GM18499 (cell line): ENCODE results near the gene SLAMF7.
"Not testable (repeated sequence)": the region's sequence is repeated elsewhere in the genome, so short reads cannot be mapped to it uniquely, and the experiment has no call there.

Source experiments
- ATAC-seq: cut with Tn5 transposase; IDR thresholded peaks from one replicate; pipeline ENCODE4 v1.9.1; 2021; ENCODE audit warnings: moderate number of reproducible peaks; ENCODE audit not compliant: insufficient read depth, unreplicated experiment

Gene SLAMF7

GRCh38 chr1:160739098-160739511, at the start of gene SLAMF7:
SLAMF7 (plus strand) TSS chr1:160739247; CDS start chr1:160739302, 55 bp downstream.
- no peak for ATAC-seq

GRCh38 chr1:160692390-160692789, 46.7 kb upstream of the SLAMF7 start:
- ATAC-seq: not testable (repeated sequence)

GRCh38 chr1:160702100-160702499, 36.9 kb upstream of the SLAMF7 start:
- ATAC-seq: no peak

GRCh38 chr1:160704250-160704649, 34.8 kb upstream of the SLAMF7 start:
- no peak for ATAC-seq

- ATAC-seq: not testable (repeated sequence)
Observed at GRCh38 chr1:160705212-160705621, 33.8 kb upstream of the SLAMF7 start.

- ATAC-seq: no peak
Observed at GRCh38 chr1:160705742-160706141, 33.3 kb upstream of the SLAMF7 start.

- ATAC-seq: no peak
Observed at GRCh38 chr1:160706526-160707235, 32.4 kb upstream of the SLAMF7 start.

GRCh38 chr1:160707236-160708064, 31.6 kb upstream of the SLAMF7 start:
- no peak for ATAC-seq

- no peak for ATAC-seq
Observed at GRCh38 chr1:160708118-160708517, 30.9 kb upstream of the SLAMF7 start.

GRCh38 chr1:160708801-160709200, 30.2 kb upstream of the SLAMF7 start:
- ATAC-seq: no peak

GRCh38 chr1:160709715-160710114, 29.3 kb upstream of the SLAMF7 start:
- ATAC-seq: no peak

GRCh38 chr1:160710517-160711252, 28.4 kb upstream of the SLAMF7 start:
- no peak for ATAC-seq

GRCh38 chr1:160711276-160711601, 27.8 kb upstream of the SLAMF7 start:
- ATAC-seq: no peak

- ATAC-seq: no peak
Observed at GRCh38 chr1:160711602-160712311, 27.3 kb upstream of the SLAMF7 start, which contains the start of gene CD48. CD48 (minus strand) TSS chr1:160711822; CDS start chr1:160711763, 59 bp downstream.

GRCh38 chr1:160712525-160713080, 26.4 kb upstream of the SLAMF7 start:
- not testable (repeated sequence) for ATAC-seq

GRCh38 chr1:160713161-160713560, 25.9 kb upstream of the SLAMF7 start:
- ATAC-seq: no peak

GRCh38 chr1:160714034-160714648, 24.9 kb upstream of the SLAMF7 start:
- ATAC-seq: not testable (repeated sequence)

- no peak for ATAC-seq
Observed at GRCh38 chr1:160716013-160716412, 23.0 kb upstream of the SLAMF7 start.

GRCh38 chr1:160717306-160717705, 21.7 kb upstream of the SLAMF7 start:
- ATAC-seq: no peak
